ENCODE measurements around the gene ARHGAP44.

DNA sequence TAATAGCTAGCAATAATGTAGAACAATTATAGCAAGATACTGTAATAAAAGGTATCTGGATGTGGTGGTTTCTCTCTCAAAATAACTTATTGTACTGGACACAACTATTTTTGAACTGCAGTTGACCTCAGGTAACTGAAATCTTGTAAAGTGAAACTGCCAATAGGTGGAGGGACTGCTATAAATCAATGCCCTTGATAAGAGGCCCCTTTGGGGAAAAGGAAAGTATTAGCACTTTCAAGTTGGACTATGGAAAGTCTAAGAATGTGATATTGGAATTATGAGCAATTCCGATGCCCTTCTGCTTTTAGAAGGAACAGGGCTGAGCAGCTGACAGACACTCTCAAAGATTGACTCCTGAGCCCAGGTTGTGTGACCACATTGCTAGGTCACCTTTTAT, 44.5 kb upstream of the ARHGAP44 start:
- TF ChIP-seq, protein P1, sequence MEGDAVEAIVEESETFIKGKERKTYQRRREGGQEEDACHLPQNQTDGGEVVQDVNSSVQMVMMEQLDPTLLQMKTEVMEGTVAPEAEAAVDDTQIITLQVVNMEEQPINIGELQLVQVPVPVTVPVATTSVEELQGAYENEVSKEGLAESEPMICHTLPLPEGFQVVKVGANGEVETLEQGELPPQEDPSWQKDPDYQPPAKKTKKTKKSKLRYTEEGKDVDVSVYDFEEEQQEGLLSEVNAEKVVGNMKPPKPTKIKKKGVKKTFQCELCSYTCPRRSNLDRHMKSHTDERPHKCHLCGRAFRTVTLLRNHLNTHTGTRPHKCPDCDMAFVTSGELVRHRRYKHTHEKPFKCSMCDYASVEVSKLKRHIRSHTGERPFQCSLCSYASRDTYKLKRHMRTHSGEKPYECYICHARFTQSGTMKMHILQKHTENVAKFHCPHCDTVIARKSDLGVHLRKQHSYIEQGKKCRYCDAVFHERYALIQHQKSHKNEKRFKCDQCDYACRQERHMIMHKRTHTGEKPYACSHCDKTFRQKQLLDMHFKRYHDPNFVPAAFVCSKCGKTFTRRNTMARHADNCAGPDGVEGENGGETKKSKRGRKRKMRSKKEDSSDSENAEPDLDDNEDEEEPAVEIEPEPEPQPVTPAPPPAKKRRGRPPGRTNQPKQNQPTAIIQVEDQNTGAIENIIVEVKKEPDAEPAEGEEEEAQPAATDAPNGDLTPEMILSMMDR (IDR thresholded peaks at IDR 0.05; ENCODE audit: poor library complexity, severe bottlenecking) = no peak
- no peak for TF ChIP-seq POLR2AphosphoS5 (IDR thresholded peaks at IDR 0.05)
